AG04449 (cell line): ENCODE measurements around the gene MRPS31.
"Not testable (repeated sequence)": the region's sequence is repeated elsewhere in the genome, so short reads cannot be mapped to it uniquely, and the experiment has no call there.

Experiments
- CTCF ChIA-PET: fragments of 350-600 bp; formaldehyde crosslinking; extraction: SDS; loops from one replicate; lab custom pipeline; 2021; ENCODE audit warnings: antibody characterized with exemption; lab: Yijun Ruan, JAX
- POLR2A ChIA-PET: fragments of 400-600, 350-600 bp; formaldehyde crosslinking; extraction: SDS; loops from one replicate; lab custom pipeline; 2020; ENCODE audit warnings: antibody characterized with exemption, inconsistent platforms; lab: Yijun Ruan, JAX
- DNase-seq: peaks from one replicate; pipeline ENCODE4 v3.0.0-alpha.2; 2010; ENCODE audit warnings: low read depth, low spot score
- H3K4me3 ChIP-seq: 2 replicates; pipeline ENCODE4 v1.5.1; 2011; ENCODE audit warnings: low read depth, mild to moderate bottlenecking, control low read depth, low read length
- CTCF ChIP-seq: IDR thresholded peaks from one replicate; pipeline ENCODE4 v1.5.1; 2011; ENCODE audit warnings: mild to moderate bottlenecking, moderate library complexity, low read length, control low read depth, inconsistent platforms; ENCODE audit not compliant: insufficient read depth; ENCODE audit errors: missing control alignments

MRPS31 gene

DNA sequence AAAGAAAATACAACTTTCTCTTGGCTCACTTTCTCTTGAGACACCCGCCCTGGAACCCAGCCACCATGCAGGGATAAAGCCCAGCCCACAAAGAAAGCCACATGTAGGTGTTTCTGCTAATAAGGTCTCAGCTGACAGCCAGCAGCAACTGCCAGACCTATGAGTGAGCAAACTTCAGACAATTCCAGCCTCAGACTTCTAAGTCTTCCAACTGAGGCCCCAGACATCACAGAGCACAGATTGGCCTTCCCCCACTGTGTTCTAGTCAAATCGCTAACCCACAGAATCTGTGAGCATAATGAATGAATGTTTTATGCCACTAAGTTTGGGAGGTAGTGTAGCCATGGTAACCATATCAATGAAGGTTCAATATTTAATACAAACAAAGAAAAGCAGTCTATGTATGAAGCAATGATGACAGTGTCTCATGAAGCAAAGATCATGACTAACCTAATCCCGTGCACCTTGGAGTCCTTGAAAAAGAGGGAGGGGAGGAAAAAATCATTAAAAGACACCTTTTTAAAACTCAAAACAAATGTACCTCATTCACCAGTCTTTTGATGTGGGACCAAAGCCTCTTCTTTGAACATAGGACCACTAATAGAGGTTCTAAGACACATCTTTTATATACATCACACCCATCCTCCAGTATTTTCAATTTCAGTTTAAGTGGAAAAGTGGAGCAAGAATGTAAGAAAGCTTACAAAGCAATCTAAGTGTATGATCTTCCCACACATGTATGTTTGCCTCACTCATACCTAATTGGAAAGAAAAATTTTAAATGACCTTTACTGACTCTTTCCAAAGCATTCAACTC lies 6.2 kb downstream of the MRPS31 start:
- POLR2A ChIA-PET = interaction anchor here (0.5 kb wide), 1 partner anchor 25 kb away, joined by 3 read pairs; the partner anchor contains the start of gene SLC25A15
- CTCF ChIA-PET = interaction anchor here (0.9 to 1.5 kb wide), 3 partner anchors 12 to 21 kb away, joined by 4 to 5 read pairs (median 5); no protein-coding TSS in a partner anchor

DNA sequence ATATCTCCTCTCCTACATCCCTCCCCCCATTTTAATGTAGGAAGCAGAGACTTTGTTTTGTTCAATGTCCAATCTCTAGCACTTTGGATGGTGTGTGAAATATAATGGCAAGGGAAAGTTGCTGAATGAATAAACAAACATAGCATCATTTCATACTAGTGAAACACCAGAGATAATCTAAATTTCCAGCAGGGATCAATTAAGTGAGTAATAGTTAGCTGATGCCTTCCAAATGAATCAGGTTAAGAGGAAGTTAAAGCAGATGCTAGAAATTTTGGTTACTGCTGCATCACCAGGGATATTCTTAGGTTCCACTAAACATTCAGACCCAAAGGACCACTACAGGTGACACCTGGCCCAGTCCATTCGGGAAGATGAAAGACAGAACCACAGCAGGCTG lies 8.1 kb downstream of the MRPS31 start:
- no peak overlapping the region for H3K4me3 ChIP-seq
- ChIA-PET CTCF (no interaction called here), POLR2A (no interaction called here)
- TF ChIP-seq CTCF = no peak
- no peak for DNase-seq

More for the DNA sequence above, 6.2 kb downstream of the MRPS31 start:
- no peak for DNase-seq
- no peak for TF ChIP-seq CTCF
- H3K4me3 ChIP-seq = no peak overlapping the region

- no peak for DNase-seq
- POLR2A ChIA-PET = no interaction called here
- H3K4me3 ChIP-seq = no peak overlapping the region
- no peak for TF ChIP-seq CTCF
- CTCF ChIA-PET = no interaction called here
These were observed 12.2 kb downstream of the MRPS31 start for GRCh38 chr13:40758811-40759210.

- no peak for TF ChIP-seq CTCF
- ChIA-PET POLR2A (no interaction called here), CTCF (no interaction called here)
- no peak for DNase-seq
- H3K4me3 ChIP-seq = no peak overlapping the region
These were observed 14.9 kb downstream of the MRPS31 start for GRCh38 chr13:40756042-40756441.

DNA sequence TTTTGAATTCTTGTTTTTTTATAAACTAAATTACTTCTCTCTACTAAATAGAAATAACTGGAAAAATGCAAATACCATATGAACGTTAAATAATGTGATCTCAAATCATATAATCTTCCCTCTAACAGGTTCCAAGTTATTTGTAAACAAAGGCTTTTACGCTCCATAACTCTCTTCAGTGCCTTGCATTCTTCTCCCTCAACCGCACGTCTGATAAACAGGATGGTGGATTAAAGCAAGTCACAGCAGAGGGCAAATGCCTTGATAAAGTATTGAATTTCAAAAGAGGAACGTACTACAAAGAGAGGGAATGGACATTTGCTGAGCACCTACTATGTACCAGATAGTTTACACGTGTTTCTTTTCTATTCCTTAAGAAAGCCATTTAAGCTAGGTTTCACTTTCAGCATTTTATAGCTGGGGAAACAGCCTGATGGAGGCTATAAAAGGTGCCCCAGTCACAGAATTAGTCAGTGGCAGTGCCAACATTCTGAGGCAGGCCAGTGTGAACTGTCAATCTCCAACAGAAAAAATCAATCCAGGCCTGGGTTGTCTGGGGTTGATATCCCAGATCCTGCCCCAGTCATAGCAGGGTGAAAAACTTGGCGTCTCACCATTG lies 15.8 kb downstream of the MRPS31 start:
- CTCF ChIA-PET = no interaction called here
- TF ChIP-seq CTCF = no peak
- no peak overlapping the region for H3K4me3 ChIP-seq
- POLR2A ChIA-PET = no interaction called here
- DNase-seq = no peak

- CTCF ChIA-PET = interaction anchor here (1.4 kb wide), 1 partner anchor 24 kb away, joined by 6 read pairs; no protein-coding TSS in a partner anchor
- no peak for DNase-seq
- no peak for TF ChIP-seq CTCF
- POLR2A ChIA-PET = no interaction called here
- H3K4me3 ChIP-seq = no peak overlapping the region
These were observed 21.7 kb downstream of the MRPS31 start for GRCh38 chr13:40749327-40749726.

DNA sequence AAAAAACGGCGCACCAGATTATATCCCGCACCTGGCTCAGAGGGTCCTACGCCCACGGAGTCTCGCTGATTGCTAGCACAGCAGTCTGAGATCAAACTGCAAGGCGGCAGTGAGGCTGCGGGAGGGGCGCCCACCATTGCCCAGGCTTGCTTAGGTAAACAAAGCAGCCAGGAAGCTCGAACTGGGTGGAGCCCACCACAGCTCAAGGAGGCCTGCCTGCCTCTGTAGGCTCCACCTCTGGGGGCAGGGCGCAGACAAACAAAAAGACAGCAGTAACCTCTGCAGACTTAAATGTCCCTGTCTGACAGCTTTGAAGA lies 35.8 kb downstream of the MRPS31 start:
- DNase-seq, H3K4me3 ChIP-seq, POLR2A ChIA-PET, CTCF ChIA-PET: not testable (repeated sequence)

DNA sequence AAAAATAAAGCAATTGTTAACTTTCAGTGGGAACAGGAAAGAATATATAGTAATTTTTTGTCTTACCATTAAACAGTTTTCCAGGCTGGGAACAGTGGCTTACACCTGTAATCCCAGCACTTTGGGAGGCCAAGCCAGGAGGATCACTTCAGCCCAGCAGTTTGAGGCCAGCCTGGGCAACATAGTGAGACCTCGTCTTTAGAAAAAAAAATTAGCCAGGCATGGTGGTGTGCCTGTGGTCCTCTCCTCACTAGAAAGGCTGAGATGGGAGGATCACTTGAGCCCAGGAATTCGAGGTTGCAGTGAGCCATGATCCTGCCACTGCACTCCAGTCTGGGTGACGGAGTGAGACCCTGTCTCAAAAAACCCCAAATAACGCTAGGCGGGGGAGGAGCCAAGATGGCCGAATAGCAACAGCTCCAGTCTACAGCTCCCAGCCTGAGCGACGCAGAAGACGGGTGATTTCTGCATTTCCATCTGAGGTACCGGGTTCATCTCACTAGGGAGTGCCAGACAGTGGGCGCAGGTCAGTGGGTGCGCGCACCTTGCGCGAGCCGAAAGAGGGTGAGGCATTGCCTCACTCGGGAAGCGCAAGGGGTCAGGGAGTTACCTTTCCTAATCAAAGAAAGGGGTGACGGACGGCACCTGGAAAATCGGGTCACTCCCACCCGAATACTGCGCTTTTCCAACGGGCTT lies 36.3 kb downstream of the MRPS31 start:
- DNase-seq, CTCF ChIA-PET, POLR2A ChIA-PET, H3K4me3 ChIP-seq: not testable (repeated sequence)
